ENCODE results near the gene PHOSPHO2. TPM values are rescaled to one million over a fixed set of nuclear protein-coding genes. Genes with fewer than 3 reads are reported as not detected.
"Not testable (repeated sequence)": the region's sequence is repeated elsewhere in the genome, so short reads cannot be mapped to it uniquely, and the experiment has no call there.

The PHOSPHO2 gene
- total RNA-seq, 2 experiments from 2014 or later = 4.5 to 6.5 TPM

DNA sequence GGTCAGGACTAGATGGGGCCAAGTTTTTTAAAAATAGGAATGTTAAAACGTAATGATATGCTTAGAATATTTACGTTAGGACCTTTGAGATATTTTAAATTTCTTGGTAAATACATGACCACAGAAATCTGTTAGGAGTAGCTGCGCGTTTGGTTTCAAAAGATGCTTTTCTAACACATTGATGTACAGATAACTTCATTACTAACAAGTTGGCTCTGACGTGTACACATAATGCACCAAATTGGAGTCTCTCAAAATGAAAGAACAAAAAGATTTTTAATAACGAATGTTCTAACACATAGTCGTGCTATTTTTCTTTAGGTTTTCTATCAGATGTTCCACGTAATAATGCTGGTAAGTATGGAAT is 608 bp downstream of the PHOSPHO2 start:
- ChIA-PET POLR2A (interaction anchor here (1.1 to 1.5 kb wide), 4 partner anchors 10 to 133 kb away, joined by 3 to 5 read pairs (median 4); partner anchors contain the start of gene SSB), CTCF (interaction anchor here (2.9 kb wide), 1 partner anchor 130 kb away, joined by 15 read pairs; the partner anchor contains the start of gene METTL5)
- no peaks in the 10 kb centered on the region for H3K27me3 Mint-ChIP-seq
- Histone ChIP-seq H3K27me3 (ENCODE audit: control insufficient read depth in 1 of 2, insufficient read depth in 2 of 2, low read length in 2 of 2) (peaks cover 0 to 5% of the 10 kb centered on the region in 2 experiments), H3K27ac (ENCODE audit: low read depth in 1 of 2, low read length in 2 of 2) (peak overlapping the region; percentile 80 to 91), H3K9me3 (ENCODE audit: control insufficient read depth in 1 of 2, insufficient read depth in 1 of 2, low read length in 2 of 2) (no peaks in the 10 kb centered on the region), H3K4me1 (ENCODE audit: insufficient read depth, low read length) (peaks cover 18% of the 10 kb centered on the region), H3K4me3 (ENCODE audit: low read length) (peak overlapping the region; percentile 70), H3K36me3 (ENCODE audit: insufficient read depth, low read length) (peaks cover 5% of the 10 kb centered on the region)
- peaks cover 18% of the 10 kb centered on the region for H3K36me3 Mint-ChIP-seq (ENCODE audit: low read depth)
- H3K9me3 Mint-ChIP-seq = peaks cover 7% of the 10 kb centered on the region
- intact Hi-C loops (cut with DNase I, micrococcal nuclease) = loop anchor here (5.0 to 10.0 kb wide), 6 partner anchors 102 to 1740 kb away; partner anchors contain the start of genes BBS5 (in 2 of the 2), DCAF17 (in 1 of the 2), METTL5 (in 1 of the 2) and METTL8 (in 1 of the 2)
- H3K4me3 Mint-ChIP-seq = peak overlapping the region; percentile 91
- DNase-seq = no peak
- TF ChIP-seq, protein P1, sequence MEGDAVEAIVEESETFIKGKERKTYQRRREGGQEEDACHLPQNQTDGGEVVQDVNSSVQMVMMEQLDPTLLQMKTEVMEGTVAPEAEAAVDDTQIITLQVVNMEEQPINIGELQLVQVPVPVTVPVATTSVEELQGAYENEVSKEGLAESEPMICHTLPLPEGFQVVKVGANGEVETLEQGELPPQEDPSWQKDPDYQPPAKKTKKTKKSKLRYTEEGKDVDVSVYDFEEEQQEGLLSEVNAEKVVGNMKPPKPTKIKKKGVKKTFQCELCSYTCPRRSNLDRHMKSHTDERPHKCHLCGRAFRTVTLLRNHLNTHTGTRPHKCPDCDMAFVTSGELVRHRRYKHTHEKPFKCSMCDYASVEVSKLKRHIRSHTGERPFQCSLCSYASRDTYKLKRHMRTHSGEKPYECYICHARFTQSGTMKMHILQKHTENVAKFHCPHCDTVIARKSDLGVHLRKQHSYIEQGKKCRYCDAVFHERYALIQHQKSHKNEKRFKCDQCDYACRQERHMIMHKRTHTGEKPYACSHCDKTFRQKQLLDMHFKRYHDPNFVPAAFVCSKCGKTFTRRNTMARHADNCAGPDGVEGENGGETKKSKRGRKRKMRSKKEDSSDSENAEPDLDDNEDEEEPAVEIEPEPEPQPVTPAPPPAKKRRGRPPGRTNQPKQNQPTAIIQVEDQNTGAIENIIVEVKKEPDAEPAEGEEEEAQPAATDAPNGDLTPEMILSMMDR (IDR thresholded peaks at IDR 0.05) = no peak
- ATAC-seq (ENCODE audit: poor library complexity) = no peak
- peak overlapping the region; percentile 95 for H3K27ac Mint-ChIP-seq
- H3K4me1 Mint-ChIP-seq (ENCODE audit: low read depth) = peaks cover 18% of the 10 kb centered on the region

DNA sequence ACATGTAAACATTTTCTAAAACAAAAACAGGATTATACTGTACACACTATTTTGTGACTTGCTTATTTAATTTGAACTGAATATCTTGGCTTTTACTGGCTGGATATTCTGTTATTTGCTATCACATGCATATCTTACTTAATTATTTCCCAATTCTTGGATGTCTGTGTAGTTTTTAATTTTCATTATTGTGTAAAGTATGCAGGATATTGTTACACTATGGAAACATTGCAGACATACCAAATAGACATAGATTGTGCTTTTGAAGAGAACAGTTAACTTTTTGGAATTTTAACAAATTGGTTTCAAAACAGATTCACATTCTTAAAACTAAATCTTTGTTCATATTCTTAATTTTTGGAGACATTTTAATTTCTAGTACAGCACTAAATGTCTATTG is 2.1 kb downstream of the PHOSPHO2 start:
- DNase-seq (no peak), ATAC-seq (ENCODE audit: poor library complexity) (no peak)
- Histone ChIP-seq H3K36me3 (ENCODE audit: insufficient read depth, low read length) (peaks cover 5% of the 10 kb centered on the region), H3K4me1 (ENCODE audit: insufficient read depth, low read length) (peaks cover 18% of the 10 kb centered on the region), H3K27ac (ENCODE audit: low read depth in 1 of 2, low read length in 2 of 2) (no peak overlapping the region), H3K27me3 (ENCODE audit: control insufficient read depth in 1 of 2, insufficient read depth in 2 of 2, low read length in 2 of 2) (peaks cover 0 to 5% of the 10 kb centered on the region in 2 experiments), H3K9me3 (ENCODE audit: control insufficient read depth in 1 of 2, insufficient read depth in 1 of 2, low read length in 2 of 2) (no peaks in the 10 kb centered on the region), H3K4me3 (ENCODE audit: low read length) (no peak overlapping the region)
- peak overlapping the region; percentile 32 for H3K4me3 Mint-ChIP-seq
- CTCF ChIA-PET = no interaction called here
- peaks cover 29% of the 10 kb centered on the region for H3K36me3 Mint-ChIP-seq (ENCODE audit: low read depth)
- POLR2A ChIA-PET = no interaction called here
- no peaks in the 10 kb centered on the region for H3K27me3 Mint-ChIP-seq
- TF ChIP-seq, protein P1 (IDR thresholded peaks at IDR 0.05) = no peak
- H3K27ac Mint-ChIP-seq = no peak overlapping the region
- peaks cover 18% of the 10 kb centered on the region for H3K4me1 Mint-ChIP-seq (ENCODE audit: low read depth)
- peaks cover 3% of the 10 kb centered on the region for H3K9me3 Mint-ChIP-seq
- intact Hi-C loops (cut with DNase I, micrococcal nuclease) = loop anchor here (10.0 kb wide), 2 partner anchors 222 to 1738 kb away; partner anchors contain the start of genes BBS5 (in 1 of the 2), DCAF17 (in 1 of the 2) and METTL8 (in 1 of the 2)

DNA sequence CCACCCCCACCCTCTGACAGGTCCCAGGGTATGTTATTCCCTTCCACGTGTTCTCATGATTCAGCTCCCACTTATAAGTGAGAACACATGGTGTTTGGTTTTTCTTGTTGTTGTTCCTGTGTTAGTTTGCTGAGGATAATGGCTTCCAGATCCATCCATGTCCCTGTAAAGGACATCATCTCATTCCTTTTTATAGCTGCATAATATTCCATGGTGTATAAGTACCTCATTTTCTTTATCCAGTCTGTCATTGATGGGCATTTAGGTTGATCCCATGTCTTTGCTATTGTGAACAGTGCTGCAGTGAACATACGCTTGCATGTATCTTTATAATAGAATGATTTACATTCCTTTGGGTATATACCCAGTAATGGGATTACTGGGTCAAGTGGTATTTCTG is 4.9 kb downstream of the PHOSPHO2 start:
- intact Hi-C loops (cut with DNase I, micrococcal nuclease) = loop anchor here (2.0 to 10.0 kb wide), 3 partner anchors 124 to 1736 kb away; partner anchors contain the start of genes BBS5 (in 1 of the 2), DCAF17 (in 1 of the 2) and METTL8 (in 1 of the 2)
- H3K27me3 ChIP-seq (ENCODE audit: control insufficient read depth in 1 of 2, insufficient read depth in 2 of 2, low read length in 2 of 2); H3K27ac Mint-ChIP-seq; ATAC-seq (ENCODE audit: poor library complexity); H3K9me3 ChIP-seq (ENCODE audit: control insufficient read depth in 1 of 2, insufficient read depth in 1 of 2, low read length in 2 of 2); H3K27me3 Mint-ChIP-seq; CTCF ChIA-PET; POLR2A ChIA-PET; H3K27ac ChIP-seq (ENCODE audit: low read depth in 1 of 2, low read length in 2 of 2); H3K4me3 ChIP-seq (ENCODE audit: low read length); H3K9me3 Mint-ChIP-seq; H3K36me3 ChIP-seq (ENCODE audit: insufficient read depth, low read length); DNase-seq; H3K4me1 Mint-ChIP-seq (ENCODE audit: low read depth); H3K4me3 Mint-ChIP-seq: not testable (repeated sequence)
- H3K36me3 Mint-ChIP-seq (ENCODE audit: low read depth) = peaks cover 36% of the 10 kb centered on the region
- peaks cover 12% of the 10 kb centered on the region for H3K4me1 ChIP-seq (ENCODE audit: insufficient read depth, low read length)

DNA sequence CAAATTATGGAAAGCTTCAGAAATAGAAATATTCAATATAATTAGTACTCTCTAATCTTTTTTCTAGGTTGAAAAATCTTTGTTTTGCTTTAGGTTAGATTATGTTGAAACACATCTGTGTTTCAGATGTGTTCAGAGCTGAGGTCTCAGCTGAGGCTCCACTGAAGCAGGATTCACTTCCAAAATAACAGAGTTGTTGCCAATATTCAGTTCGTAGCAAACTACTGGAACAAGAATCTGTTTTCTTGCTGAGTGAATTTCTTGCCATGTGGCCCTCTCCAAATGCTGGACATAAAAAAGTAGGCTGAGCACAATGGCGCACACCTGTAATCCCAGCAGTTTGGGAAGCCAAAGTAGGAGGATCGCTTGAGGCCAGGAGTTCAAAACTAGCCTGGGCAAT is 8.7 kb downstream of the PHOSPHO2 start:
- ATAC-seq (ENCODE audit: poor library complexity) (no peak), DNase-seq (no peak)
- H3K27me3 Mint-ChIP-seq = no peaks in the 10 kb centered on the region
- Histone ChIP-seq H3K9me3 (ENCODE audit: control insufficient read depth in 1 of 2, insufficient read depth in 1 of 2, low read length in 2 of 2) (no peaks in the 10 kb centered on the region), H3K27ac (ENCODE audit: low read depth in 1 of 2, low read length in 2 of 2) (no peak overlapping the region), H3K36me3 (ENCODE audit: insufficient read depth, low read length) (peaks cover 8% of the 10 kb centered on the region), H3K4me1 (ENCODE audit: insufficient read depth, low read length) (no peaks in the 10 kb centered on the region), H3K27me3 (ENCODE audit: control insufficient read depth in 1 of 2, insufficient read depth in 2 of 2, low read length in 2 of 2) (no peaks in the 10 kb centered on the region), H3K4me3 (ENCODE audit: low read length) (no peak overlapping the region)
- intact Hi-C loops (cut with DNase I, micrococcal nuclease) = no loop called here
- H3K9me3 Mint-ChIP-seq = no peaks in the 10 kb centered on the region
- TF ChIP-seq, protein P1 (IDR thresholded peaks at IDR 0.05) = no peak
- H3K36me3 Mint-ChIP-seq (ENCODE audit: low read depth) = peaks cover 34% of the 10 kb centered on the region
- H3K4me3 Mint-ChIP-seq = no peak overlapping the region
- H3K4me1 Mint-ChIP-seq (ENCODE audit: low read depth) = no peaks in the 10 kb centered on the region
- POLR2A ChIA-PET = no interaction called here
- no peak overlapping the region for H3K27ac Mint-ChIP-seq
- CTCF ChIA-PET = no interaction called here

All from CD4-positive, alpha-beta T cell (primary cell).